Measurements from ENCODE around the gene FIP1L1. TPM values are rescaled to one million over a fixed set of nuclear protein-coding genes. Genes with fewer than 3 reads are reported as not detected.

The FIP1L1 gene
- total and polyA plus RNA-seq, 2 donors (not counting 3 experiments of a cell fraction or from before 2014, with no cell fraction given) = 18.9 to 51.9 TPM

DNA sequence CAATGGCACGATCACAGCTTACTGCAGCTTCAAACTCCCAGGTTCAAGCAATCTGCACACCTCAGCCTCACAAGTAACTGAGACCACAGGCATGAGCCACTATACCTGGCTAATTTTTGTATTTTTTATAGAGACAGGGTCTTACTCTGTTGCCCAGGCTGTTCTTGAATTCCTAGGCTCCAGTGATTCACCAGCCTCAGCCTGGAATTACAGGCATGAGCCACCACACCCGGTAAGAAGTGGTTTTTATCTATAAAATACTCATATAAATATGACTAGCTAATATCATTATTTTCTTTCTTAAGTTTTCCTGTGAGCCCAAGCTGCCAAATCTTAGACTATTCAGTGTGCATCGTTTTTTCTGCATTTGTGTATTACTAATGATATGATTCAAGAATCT is 16.0 kb upstream of the FIP1L1 start:
- Histone ChIP-seq H3K9me1 (replicated peaks; ENCODE audit: control insufficient read depth, extremely low read depth, insufficient read depth, low read length) (no peaks in the 10 kb centered on the region), H3K4me3 (replicated peaks in 1 of 3; ENCODE audit: insufficient read depth in 1 of 3, low read depth in 1 of 3, low read length in 3 of 3) (no peak overlapping the region), H3K9me3 (replicated peaks; ENCODE audit: control insufficient read depth, insufficient read depth, low read length) (no peaks in the 10 kb centered on the region), H3K79me2 (ENCODE audit: control insufficient read depth, insufficient read depth, low read length) (peaks cover 27% of the 10 kb centered on the region), H3K27me3 (ENCODE audit: control insufficient read depth in 2 of 2, insufficient read depth in 2 of 2, low read length in 2 of 2) (no peaks in the 10 kb centered on the region), H3K4me1 (ENCODE audit: control insufficient read depth, extremely low read depth, insufficient read depth, low read length) (peaks cover 17% of the 10 kb centered on the region), H4K20me1 (replicated peaks; ENCODE audit: control insufficient read depth, extremely low read depth, insufficient read depth, low read length) (no peaks in the 10 kb centered on the region), H3K36me3 (ENCODE audit: control insufficient read depth in 2 of 2, extremely low read depth in 1 of 2, insufficient read depth in 2 of 2, low read length in 2 of 2) (no peaks in the 10 kb centered on the region), H2AFZ (ENCODE audit: low read depth, low read length) (no peak overlapping the region), H3K27ac (ENCODE audit: insufficient read depth, low read depth, low read length) (no peak overlapping the region), H3K4me2 (ENCODE audit: insufficient read depth, low read length) (no peak overlapping the region), H3K9ac (replicated peaks; ENCODE audit: extremely low read depth, insufficient read depth, low read length) (no peak overlapping the region)
- intact Hi-C loops (cut with micrococcal nuclease) = loop anchor here (10.0 kb wide), 1 partner anchor 347 kb away; no protein-coding TSS in a partner anchor
- POLR2A ChIA-PET = no interaction called here
- CTCF ChIA-PET = no interaction called here
- DNase-seq (ENCODE audit: low read depth, low spot score) = no peak
- FAIRE-seq = no peak
- no peak for TF ChIP-seq MYC (IDR thresholded peaks at IDR 0.05; ENCODE audit: low read depth, low read length)
- TF ChIP-seq, protein P1, sequence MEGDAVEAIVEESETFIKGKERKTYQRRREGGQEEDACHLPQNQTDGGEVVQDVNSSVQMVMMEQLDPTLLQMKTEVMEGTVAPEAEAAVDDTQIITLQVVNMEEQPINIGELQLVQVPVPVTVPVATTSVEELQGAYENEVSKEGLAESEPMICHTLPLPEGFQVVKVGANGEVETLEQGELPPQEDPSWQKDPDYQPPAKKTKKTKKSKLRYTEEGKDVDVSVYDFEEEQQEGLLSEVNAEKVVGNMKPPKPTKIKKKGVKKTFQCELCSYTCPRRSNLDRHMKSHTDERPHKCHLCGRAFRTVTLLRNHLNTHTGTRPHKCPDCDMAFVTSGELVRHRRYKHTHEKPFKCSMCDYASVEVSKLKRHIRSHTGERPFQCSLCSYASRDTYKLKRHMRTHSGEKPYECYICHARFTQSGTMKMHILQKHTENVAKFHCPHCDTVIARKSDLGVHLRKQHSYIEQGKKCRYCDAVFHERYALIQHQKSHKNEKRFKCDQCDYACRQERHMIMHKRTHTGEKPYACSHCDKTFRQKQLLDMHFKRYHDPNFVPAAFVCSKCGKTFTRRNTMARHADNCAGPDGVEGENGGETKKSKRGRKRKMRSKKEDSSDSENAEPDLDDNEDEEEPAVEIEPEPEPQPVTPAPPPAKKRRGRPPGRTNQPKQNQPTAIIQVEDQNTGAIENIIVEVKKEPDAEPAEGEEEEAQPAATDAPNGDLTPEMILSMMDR (IDR thresholded peaks at IDR 0.05; ENCODE audit: extremely low read depth in 1 of 2, insufficient read depth in 1 of 2, low read depth in 1 of 2, low read length in 2 of 2) = no peak
- TF ChIP-seq POLR2A (IDR thresholded peaks at IDR 0.05; ENCODE audit: low read depth, low read length) = no peak
- no peak for TF ChIP-seq JUN (IDR thresholded peaks at IDR 0.05; ENCODE audit: borderline replicate concordance, insufficient read depth, insufficient read length, low read depth)
- TF ChIP-seq FOS (IDR thresholded peaks at IDR 0.05; ENCODE audit: borderline replicate concordance, insufficient read depth, low read length) = no peak
- no peak for TF ChIP-seq POLR2AphosphoS5 (IDR thresholded peaks at IDR 0.05; ENCODE audit: insufficient read depth, low read depth, low read length)
- TF ChIP-seq GATA2 (IDR thresholded peaks at IDR 0.05; ENCODE audit: insufficient read depth, insufficient read length, low read depth, low read length) = no peak
- TF ChIP-seq EZH2 (IDR thresholded peaks at IDR 0.05; ENCODE audit: borderline replicate concordance, low read depth, low read length, severe bottlenecking) = no peak
- TF ChIP-seq, protein P2, sequence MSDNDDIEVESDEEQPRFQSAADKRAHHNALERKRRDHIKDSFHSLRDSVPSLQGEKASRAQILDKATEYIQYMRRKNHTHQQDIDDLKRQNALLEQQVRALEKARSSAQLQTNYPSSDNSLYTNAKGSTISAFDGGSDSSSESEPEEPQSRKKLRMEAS (IDR thresholded peaks at IDR 0.05; ENCODE audit: insufficient read depth, insufficient read length) = no peak
- BruUV-seq (replicated peaks) = no TSS peak
- dilution Hi-C loops (cut with MboI; ENCODE audit: extremely low pct_ligation_motif_present, low sequenced_read_pairs) = no loop called here

Data from endothelial cell of umbilical vein (primary cell).